Measurements from ENCODE around the gene LRRC1.

The LRRC1 gene

GRCh38 chr6:53855940-53856339 lies 61.1 kb downstream of the LRRC1 start:
- Histone ChIP-seq H3K27me3 (ENCODE audit: insufficient read depth, low read length, poor library complexity) (no peaks in the 10 kb centered on the region), H3K36me3 (ENCODE audit: insufficient read depth, low read length) (peaks cover 6% of the 10 kb centered on the region; the same call in 1 of the 2 replicates), H3K27ac (ENCODE audit: low read length) (no peak overlapping the region), H3K4me2 (ENCODE audit: insufficient read depth, low read length) (no peak overlapping the region), H4K20me1 (ENCODE audit: insufficient read depth, low read length) (peaks cover 6% of the 10 kb centered on the region; the same call in 1 of the 2 replicates), H2AFZ (ENCODE audit: low read depth, low read length) (no peak overlapping the region), H3K79me2 (ENCODE audit: insufficient read depth, low read length) (peaks cover 82% of the 10 kb centered on the region), H3K9ac (ENCODE audit: low read depth, low read length) (no peak overlapping the region), H3K4me3 (ENCODE audit: low read depth in 1 of 2, low read length in 2 of 2) (no peak overlapping the region), H3K4me1 (ENCODE audit: insufficient read depth, low read length) (no peaks in the 10 kb centered on the region), H3K9me3 (ENCODE audit: insufficient read depth, low read length, severe bottlenecking) (no peaks in the 10 kb centered on the region)
- no peak for TF ChIP-seq EZH2 (IDR thresholded peaks at IDR 0.05; ENCODE audit: borderline replicate concordance, low read depth, low read length, severe bottlenecking)
- no peak for TF ChIP-seq CTCF (IDR thresholded peaks at IDR 0.05; ENCODE audit: borderline replicate concordance, extremely low read depth, low read length, poor library complexity, severe bottlenecking)
- ATAC-seq (ENCODE audit: insufficient read depth, low read depth), result no peak
- no peak for DNase-seq

- TF ChIP-seq EZH2 (IDR thresholded peaks at IDR 0.05; ENCODE audit: borderline replicate concordance, low read depth, low read length, severe bottlenecking), result no peak
- no peak for TF ChIP-seq CTCF (IDR thresholded peaks at IDR 0.05; ENCODE audit: borderline replicate concordance, extremely low read depth, low read length, poor library complexity, severe bottlenecking)
- Histone ChIP-seq H3K9me3 (ENCODE audit: insufficient read depth, low read length, severe bottlenecking) (no peaks in the 10 kb centered on the region), H2AFZ (ENCODE audit: low read depth, low read length) (no peak overlapping the region), H3K36me3 (ENCODE audit: insufficient read depth, low read length) (0 out of 2 replicates have a peak, but pooled peaks cover 3% of the 10 kb centered on the region), H3K4me2 (ENCODE audit: insufficient read depth, low read length) (no peak overlapping the region), H3K27ac (ENCODE audit: low read length) (no peak overlapping the region), H3K79me2 (ENCODE audit: insufficient read depth, low read length) (peaks cover 82% of the 10 kb centered on the region), H3K4me1 (ENCODE audit: insufficient read depth, low read length) (no peaks in the 10 kb centered on the region), H3K27me3 (ENCODE audit: insufficient read depth, low read length, poor library complexity) (no peaks in the 10 kb centered on the region), H4K20me1 (ENCODE audit: insufficient read depth, low read length) (peaks cover 13% of the 10 kb centered on the region; the same call in 1 of the 2 replicates), H3K4me3 (ENCODE audit: low read depth in 1 of 2, low read length in 2 of 2) (no peak overlapping the region), H3K9ac (ENCODE audit: low read depth, low read length) (no peak overlapping the region)
- ATAC-seq (ENCODE audit: insufficient read depth, low read depth) (no peak), DNase-seq (no peak)
These were observed 62.7 kb downstream of the LRRC1 start for GRCh38 chr6:53857318-53858094.

GRCh38 chr6:53858196-53858595 lies 63.4 kb downstream of the LRRC1 start:
- no peak overlapping the region for H3K4me2 ChIP-seq (ENCODE audit: insufficient read depth, low read length)
- H2AFZ ChIP-seq (ENCODE audit: low read depth, low read length), result no peak overlapping the region
- H3K9me3 ChIP-seq (ENCODE audit: insufficient read depth, low read length, severe bottlenecking), result no peaks in the 10 kb centered on the region
- H3K4me1 ChIP-seq (ENCODE audit: insufficient read depth, low read length), result no peaks in the 10 kb centered on the region
- no peak overlapping the region for H3K9ac ChIP-seq (ENCODE audit: low read depth, low read length)
- DNase-seq, result no peak
- ATAC-seq (ENCODE audit: insufficient read depth, low read depth), result no peak
- H3K79me2 ChIP-seq (ENCODE audit: insufficient read depth, low read length), result peaks cover 84% of the 10 kb centered on the region
- 0 out of 2 replicates have a peak, but pooled peaks cover 3% of the 10 kb centered on the region for H3K36me3 ChIP-seq (ENCODE audit: insufficient read depth, low read length)
- peaks cover 13% of the 10 kb centered on the region; the same call in 1 of the 2 replicates for H4K20me1 ChIP-seq (ENCODE audit: insufficient read depth, low read length)
- no peak overlapping the region for H3K4me3 ChIP-seq (ENCODE audit: low read depth in 1 of 2, low read length in 2 of 2)
- H3K27ac ChIP-seq (ENCODE audit: low read length), result no peak overlapping the region
- H3K27me3 ChIP-seq (ENCODE audit: insufficient read depth, low read length, poor library complexity), result no peaks in the 10 kb centered on the region
- no peak for TF ChIP-seq CTCF (IDR thresholded peaks at IDR 0.05; ENCODE audit: borderline replicate concordance, extremely low read depth, low read length, poor library complexity, severe bottlenecking)
- TF ChIP-seq EZH2 (IDR thresholded peaks at IDR 0.05; ENCODE audit: borderline replicate concordance, low read depth, low read length, severe bottlenecking), result no peak

Data from DND-41 (cell line).